Left ventricle myocardium inferior (tissue), 1 donor: Measurements from ENCODE around the gene PEX11A. TPM values are rescaled to one million over a fixed set of nuclear protein-coding genes. Genes with fewer than 3 reads are reported as not detected.

Experiments used
- DNase-seq: peaks from one replicate; pipeline ENCODE4 v3.0.0-alpha.2; 2020
- H3K27ac ChIP-seq: fragments of 200-600 bp; replicated peaks from 2 replicates; pipeline ENCODE4 v1.8.0; 2021
- H3K27me3 ChIP-seq: fragments of 200-600 bp; 2 replicates; pipeline ENCODE4 v1.8.0; 2021; ENCODE audit warnings: low read depth
- H3K36me3 ChIP-seq: fragments of 200-600 bp; 2 replicates; pipeline ENCODE4 v1.8.0; 2021
- H3K4me1 ChIP-seq: fragments of 200-600 bp; 2 replicates; pipeline ENCODE4 v1.8.0; 2021
- H3K4me3 ChIP-seq: fragments of 200-600 bp; 2 replicates; pipeline ENCODE4 v1.8.0; 2021; ENCODE audit warnings: mild to moderate bottlenecking, moderate library complexity
- H3K9me3 ChIP-seq: fragments of 200-600 bp; replicated peaks from 2 replicates; pipeline ENCODE4 v1.8.0; 2021
- CTCF ChIP-seq: fragments of 200-600 bp; IDR thresholded peaks from 2 replicates; pipeline ENCODE4 v1.8.0; 2021; ENCODE audit warnings: antibody characterized with exemption, mild to moderate bottlenecking, borderline replicate concordance
- intact Hi-C: fragments of 100-400 bp; cut with micrococcal nuclease; formaldehyde crosslinking; loops from one replicate; pipeline ENCODE4 v1.11.0; 2022
- total RNA-seq: library from RNA; stranded (reverse); fragmentation: NEBNext Ultra II Directional; extraction: Animal tissue kit (Norgen Biotek cat#: 25700); gene quantifications from one replicate; pipeline ENCODE4 v1.2.1, GENCODE V29; 2021
- donor health status: DM: no; HTN: yes; CAD: no; lungs with severe emphysema.

PEX11A gene
- total RNA-seq, 1 donor from 2014 or later: 11.4 TPM

- H3K4me3 ChIP-seq: peak within 1 kb of the TSS; percentile 78
- no peaks in the 10 kb centered on the region for H3K9me3 ChIP-seq
- peaks cover 16% of the 10 kb centered on the region for H3K27me3 ChIP-seq
- DNase-seq: no peak
- peaks cover 21% of the 10 kb centered on the region for H3K4me1 ChIP-seq
- intact Hi-C loops: no loop called here
- no peak within 1 kb of the TSS for H3K27ac ChIP-seq
- no peaks in the 10 kb centered on the region for H3K36me3 ChIP-seq
- TF ChIP-seq CTCF: no peak
These were observed 35.4 kb downstream of the PEX11A start, which contains the start of gene KIF7 for GRCh38 chr15:89654847-89655805. Gene KIF7, minus strand, starts transcription at chr15:89655467. Its CDS starts 2,537 bp downstream, at chr15:89652930.

GRCh38 chr15:89654301-89654761, 36.2 kb downstream of the PEX11A start:
- intact Hi-C loops: no loop called here
- TF ChIP-seq CTCF: no peak
- H3K27ac ChIP-seq: no peak overlapping the region

DNA sequence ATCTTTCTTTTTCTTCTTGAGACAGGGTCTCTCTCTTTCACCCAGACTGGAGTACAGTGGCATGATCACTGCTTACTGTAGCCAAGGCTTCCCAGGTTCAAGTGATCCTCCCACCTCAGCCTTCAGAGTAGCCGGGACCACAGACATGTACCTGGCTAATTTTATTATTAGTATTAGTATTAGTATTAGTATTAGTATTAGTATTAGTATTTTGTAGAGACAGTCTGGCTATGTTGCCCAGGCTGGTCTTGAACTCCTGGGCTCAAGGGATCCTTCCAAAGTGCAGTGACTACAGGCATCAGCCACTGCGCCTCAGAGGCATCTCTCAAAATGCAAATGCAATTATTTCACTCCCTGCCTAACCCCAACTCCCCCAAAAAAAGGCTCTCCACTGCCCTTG, 37.0 kb downstream of the PEX11A start:
- intact Hi-C loops: no loop called here

More at GRCh38 chr15:89654301-89654761, 36.2 kb downstream of the PEX11A start:
- Histone ChIP-seq H3K4me1 (peaks cover 21% of the 10 kb centered on the region), H3K4me3 (peak overlapping the region; percentile 78), H3K36me3 (no peaks in the 10 kb centered on the region), H3K9me3 (no peaks in the 10 kb centered on the region), H3K27me3 (peaks cover 16% of the 10 kb centered on the region)
- no peak for DNase-seq

DNA sequence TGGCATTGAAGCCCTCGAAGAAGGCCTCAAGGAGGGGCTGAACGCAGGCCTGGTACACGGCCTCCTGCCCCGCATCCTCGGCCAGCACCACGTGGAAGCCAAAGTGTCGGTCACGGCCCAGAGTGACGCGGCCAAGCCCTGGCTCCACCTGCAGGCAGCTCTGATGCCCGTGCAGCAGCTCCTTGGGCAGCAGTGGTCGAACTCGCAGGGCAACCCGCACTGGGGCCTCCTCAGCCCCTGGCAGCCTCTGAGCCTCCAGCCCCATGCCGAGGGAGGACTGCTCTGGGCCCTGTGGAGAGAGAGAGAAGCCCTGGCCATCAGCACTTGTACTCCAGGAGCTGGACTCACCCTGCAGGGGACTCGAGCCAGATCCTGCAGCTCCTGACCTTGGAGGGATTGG, 37.9 kb downstream of the PEX11A start:
- H3K4me1 ChIP-seq: peaks cover 21% of the 10 kb centered on the region
- no peak for TF ChIP-seq CTCF
- no peak for DNase-seq
- H3K27ac ChIP-seq: no peak overlapping the region
- H3K36me3 ChIP-seq: no peaks in the 10 kb centered on the region
- no peak overlapping the region for H3K4me3 ChIP-seq
- peaks cover 16% of the 10 kb centered on the region for H3K27me3 ChIP-seq
- intact Hi-C loops: no loop called here
- H3K9me3 ChIP-seq: no peaks in the 10 kb centered on the region

More for the DNA sequence above, 37.0 kb downstream of the PEX11A start:
- H3K36me3 ChIP-seq: no peaks in the 10 kb centered on the region
- H3K9me3 ChIP-seq: no peaks in the 10 kb centered on the region
- H3K27ac ChIP-seq: no peak overlapping the region
- peaks cover 16% of the 10 kb centered on the region for H3K27me3 ChIP-seq
- no peak overlapping the region for H3K4me3 ChIP-seq
- no peak for TF ChIP-seq CTCF
- peaks cover 21% of the 10 kb centered on the region for H3K4me1 ChIP-seq
- no peak for DNase-seq

GRCh38 chr15:89652131-89652530, 38.4 kb downstream of the PEX11A start:
- no peak for DNase-seq

More at GRCh38 chr15:89652131-89652530, 38.4 kb downstream of the PEX11A start:
- no peak overlapping the region for H3K27ac ChIP-seq
- no peak for TF ChIP-seq CTCF
- peaks cover 26% of the 10 kb centered on the region for H3K4me1 ChIP-seq
- no peaks in the 10 kb centered on the region for H3K9me3 ChIP-seq
- peaks cover 16% of the 10 kb centered on the region for H3K27me3 ChIP-seq
- intact Hi-C loops: no loop called here
- no peaks in the 10 kb centered on the region for H3K36me3 ChIP-seq
- H3K4me3 ChIP-seq: no peak overlapping the region
